ENCODE data around the gene MANSC1.

Gene MANSC1

DNA sequence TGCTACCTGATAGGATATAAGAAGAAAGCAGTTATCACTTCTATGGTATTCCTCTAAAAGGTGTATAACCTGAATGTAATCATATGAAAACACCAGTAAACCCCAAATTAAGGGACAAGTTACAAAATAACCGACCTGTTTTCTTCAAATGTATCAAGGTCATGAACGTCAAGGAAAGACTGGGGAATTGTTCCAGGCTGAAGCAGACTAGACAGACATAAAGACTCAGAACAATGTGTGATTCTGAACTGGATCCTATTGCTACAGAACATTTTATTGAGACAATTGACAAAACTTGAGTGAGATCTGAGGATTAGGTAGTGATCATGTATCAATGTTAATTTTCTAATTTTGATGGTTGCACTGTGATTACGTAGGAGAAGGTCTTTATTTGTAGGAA, 67.8 kb downstream of the MANSC1 start:
- Mint-ChIP-seq H3K9me3 (peaks cover 5% of the 10 kb centered on the region), H3K27me3 (peaks cover 22% of the 10 kb centered on the region), H3K4me1 (no peaks in the 10 kb centered on the region), H3K4me3 (no peak overlapping the region), H3K27ac (no peak overlapping the region), H3K36me3 (no peaks in the 10 kb centered on the region)
- DNase-seq (ENCODE audit: low spot score in 2 of 2) (no peak), ATAC-seq (ENCODE audit: low read depth) (no peak)

GRCh38 chr12:12281134-12281533, 68.9 kb downstream of the MANSC1 start:
- no peak for DNase-seq (ENCODE audit: low spot score in 2 of 2)
- Mint-ChIP-seq H3K27me3 (peaks cover 22% of the 10 kb centered on the region), H3K36me3 (no peaks in the 10 kb centered on the region), H3K4me3 (no peak overlapping the region), H3K9me3 (peaks cover 7% of the 10 kb centered on the region), H3K27ac (no peak overlapping the region), H3K4me1 (no peaks in the 10 kb centered on the region)
- ATAC-seq (ENCODE audit: low read depth), result no peak

DNA sequence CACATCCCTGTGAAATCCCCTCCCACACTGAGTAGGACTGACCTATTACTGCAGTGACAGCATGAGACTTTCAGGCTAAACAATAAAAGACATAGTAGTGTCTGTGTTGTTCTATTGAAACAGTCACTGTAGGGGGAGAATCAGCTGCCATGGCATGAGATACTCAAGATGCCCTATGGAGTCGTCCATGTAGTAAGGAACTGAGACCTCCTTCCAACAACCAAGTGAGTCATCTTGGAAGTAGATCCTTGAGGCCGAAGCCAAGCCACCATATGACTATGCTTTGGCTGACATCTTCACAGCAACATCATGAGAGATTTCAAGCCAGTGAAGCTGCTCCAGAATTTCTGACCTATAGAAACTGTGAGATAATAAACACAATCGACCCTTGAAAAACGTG, 71.1 kb downstream of the MANSC1 start:
- Mint-ChIP-seq H3K4me3 (no peak overlapping the region), H3K27ac (no peak overlapping the region), H3K27me3 (peaks cover 18% of the 10 kb centered on the region), H3K4me1 (no peaks in the 10 kb centered on the region), H3K9me3 (peaks cover 7% of the 10 kb centered on the region), H3K36me3 (peaks cover 2% of the 10 kb centered on the region)
- DNase-seq (ENCODE audit: low spot score in 2 of 2) (no peak), ATAC-seq (ENCODE audit: low read depth) (no peak)
